Endothelial cell of umbilical vein (primary cell): ENCODE results near the gene NOLC1. TPM values are rescaled to one million over a fixed set of nuclear protein-coding genes. Genes with fewer than 3 reads are reported as not detected.

Source experiments
- BruUV-seq: library from RNA; stranded (reverse); fragments of 400-500 nt; replicated peaks from 2 replicates; lab custom pipeline; 2021; lab: Mats Ljungman, UMichigan
- CTCF ChIA-PET: fragments of 300-600, 350-600 bp; sonication (Branson Sonifier 250); formaldehyde crosslinking; loops from one replicate; lab custom pipeline; 2021; ENCODE audit warnings: antibody characterized with exemption, inconsistent platforms; lab: Charles Lee
- POLR2A ChIA-PET: fragments of 300-600, 350-600 bp; sonication (Branson Sonifier 250); formaldehyde crosslinking; loops from one replicate; lab custom pipeline; 2021; ENCODE audit warnings: antibody characterized with exemption, inconsistent platforms; lab: Charles Lee
- DNase-seq: peaks from one replicate; pipeline ENCODE4 v3.0.0-alpha.2; 2011; ENCODE audit warnings: low read depth, low spot score
- FAIRE-seq: peaks from 2 replicates; lab custom pipeline; 2011; peaks lifted over from hg19 to GRCh38; lab: Jason Lieb, UNC
- H2AFZ ChIP-seq: 2 replicates; pipeline ENCODE4 v1.6.0; 2012; ENCODE audit warnings: low read depth, low read length, control low read depth, inconsistent platforms
- H3K27ac ChIP-seq: 2 replicates; pipeline ENCODE4 v1.5.1; 2011; ENCODE audit warnings: low read depth, mild to moderate bottlenecking, control low read depth, low read length, moderate library complexity; ENCODE audit not compliant: insufficient read depth
- H3K27me3 ChIP-seq, 2 experiments: 2 replicates each; pipeline versions ENCODE4 v1.6.0 to v1.6.1; 2011; ENCODE audit warnings: low read length in 2 of 2, mixed read lengths in 1 of 2; ENCODE audit not compliant: control insufficient read depth in 2 of 2, insufficient read depth in 2 of 2
- H3K36me3 ChIP-seq, 2 experiments: 2 replicates in 1 of 2; 3 replicates in 1 of 2; pipeline ENCODE4 v1.5.1; 2011; ENCODE audit warnings: low read length in 2 of 2, mild to moderate bottlenecking in 1 of 2, moderate library complexity in 1 of 2; ENCODE audit not compliant: control insufficient read depth in 2 of 2, insufficient read depth in 2 of 2; ENCODE audit errors: extremely low read depth in 1 of 2
- H3K4me1 ChIP-seq: 3 replicates; pipeline ENCODE4 v1.5.1; 2011; ENCODE audit warnings: mild to moderate bottlenecking, low read length; ENCODE audit not compliant: control insufficient read depth, insufficient read depth; ENCODE audit errors: extremely low read depth
- H3K4me2 ChIP-seq: 2 replicates; pipeline ENCODE4 v1.6.1; 2011; ENCODE audit warnings: low read length, control low read depth, mixed read lengths; ENCODE audit not compliant: insufficient read depth
- H3K4me3 ChIP-seq, 3 experiments: fragments of 200-600 bp in 1 of 3; sonication (generic), shearing (Covaris generic) in 1 of 3; replicated peaks in 1 of 3; 2 replicates each; pipeline ENCODE4 v1.5.1; 2011 to 2016; ENCODE audit warnings: control low read depth in 3 of 3, low read length in 3 of 3, mild to moderate bottlenecking in 2 of 3, inconsistent platforms in 1 of 3, low read depth in 1 of 3, moderate library complexity in 1 of 3; ENCODE audit not compliant: insufficient read depth in 1 of 3
- H3K79me2 ChIP-seq: 2 replicates; pipeline ENCODE4 v1.6.0; 2012; ENCODE audit warnings: low read length, inconsistent platforms; ENCODE audit not compliant: control insufficient read depth, insufficient read depth
- H3K9ac ChIP-seq: replicated peaks from 2 replicates; pipeline ENCODE3; 2011; ENCODE audit warnings: low read length, control low read depth; ENCODE audit not compliant: insufficient read depth; ENCODE audit errors: extremely low read depth
- H3K9me1 ChIP-seq: replicated peaks from 3 replicates; pipeline ENCODE4 v1.6.0; 2011; ENCODE audit warnings: mild to moderate bottlenecking, low read length; ENCODE audit not compliant: control insufficient read depth, insufficient read depth; ENCODE audit errors: extremely low read depth
- H3K9me3 ChIP-seq: replicated peaks from 2 replicates; pipeline ENCODE4 v1.5.1; 2012; ENCODE audit warnings: low read length, inconsistent platforms; ENCODE audit not compliant: control insufficient read depth, insufficient read depth
- H4K20me1 ChIP-seq: replicated peaks from 2 replicates; pipeline ENCODE3; 2011; ENCODE audit warnings: mild to moderate bottlenecking, low read length; ENCODE audit not compliant: control insufficient read depth, insufficient read depth; ENCODE audit errors: extremely low read depth
- EZH2 ChIP-seq: IDR thresholded peaks from 2 replicates; pipeline ENCODE4 v1.6.1; 2012; ENCODE audit warnings: borderline replicate concordance, low read depth, mild to moderate bottlenecking, moderate library complexity, low read length, inconsistent platforms; ENCODE audit not compliant: severe bottlenecking
- FOS ChIP-seq: IDR thresholded peaks from 2 replicates; pipeline ENCODE4 v1.6.1; 2011; ENCODE audit warnings: mild to moderate bottlenecking, low read length, moderate library complexity, borderline replicate concordance; ENCODE audit not compliant: insufficient read depth
- GATA2 ChIP-seq: IDR thresholded peaks from 2 replicates; pipeline ENCODE4 v1.7.0; 2011; ENCODE audit warnings: low read depth, mild to moderate bottlenecking, moderate library complexity, mixed read lengths, low read length; ENCODE audit not compliant: insufficient read length, insufficient read depth
- JUN ChIP-seq: IDR thresholded peaks from 2 replicates; pipeline ENCODE4 v1.6.1; 2011; ENCODE audit warnings: borderline replicate concordance, low read depth; ENCODE audit not compliant: insufficient read length, insufficient read depth
- MYC ChIP-seq: IDR thresholded peaks from one replicate; pipeline ENCODE4 v1.6.1; 2011; ENCODE audit warnings: mild to moderate bottlenecking, low read depth, low read length
- POLR2A ChIP-seq: IDR thresholded peaks from 2 replicates; pipeline ENCODE4 v1.6.1; 2012; ENCODE audit warnings: low read depth, mild to moderate bottlenecking, control low read depth, low read length
- POLR2AphosphoS5 ChIP-seq: IDR thresholded peaks from 2 replicates; pipeline ENCODE4 v1.6.1; 2012; ENCODE audit warnings: low read depth, mild to moderate bottlenecking, control low read depth, low read length, moderate library complexity; ENCODE audit not compliant: insufficient read depth
- dilution Hi-C: fragments of 300-500 bp; cut with MboI; formaldehyde crosslinking; loops from one replicate; pipeline ENCODE4 v1.15.0; 2019; ENCODE audit warnings: low sequenced_read_pairs; ENCODE audit not compliant: extremely low pct_ligation_motif_present
- intact Hi-C: fragments of 100-400 bp; cut with micrococcal nuclease; formaldehyde crosslinking; loops from one replicate; pipeline ENCODE4 v1.10.0; 2022
- polyA plus RNA-seq, 4 experiments: library from polyadenylated mRNA; depleted of rRNA in 3 of 4; stranded (reverse) in 3 of 4; unstranded in 1 of 4; fragments of >200 nt; gene quantifications; 2 replicates each; pipeline versions ENCODE4 v1.2.1 to v1.2.3, GENCODE V29; 2011 to 2012; ENCODE audit warnings: missing spikeins in 1 of 4
- total RNA-seq: library from RNA; stranded (reverse); gene quantifications from 2 replicates; pipeline ENCODE4 v1.2.3, GENCODE V29; 2021
- TF ChIP-seq, protein P1 (sequence below), 2 donors: IDR thresholded peaks; 1 replicate in 1 of 2; 2 replicates in 1 of 2; pipeline ENCODE4 v1.5.1; 2011; ENCODE audit warnings: low read length in 2 of 2, mild to moderate bottlenecking in 2 of 2, moderate library complexity in 2 of 2, control low read depth in 1 of 2, inconsistent platforms in 1 of 2, low read depth in 1 of 2; ENCODE audit not compliant: insufficient read depth in 1 of 2; ENCODE audit errors: extremely low read depth in 1 of 2
- TF ChIP-seq, protein P2 (sequence below): IDR thresholded peaks from 2 replicates; pipeline ENCODE4 v1.6.1; 2011; ENCODE audit not compliant: insufficient read depth, insufficient read length

The NOLC1 gene
- total and polyA plus RNA-seq, 2 donors (not counting 3 experiments of a cell fraction or from before 2014, with no cell fraction given): 32.1 to 73.1 TPM

DNA sequence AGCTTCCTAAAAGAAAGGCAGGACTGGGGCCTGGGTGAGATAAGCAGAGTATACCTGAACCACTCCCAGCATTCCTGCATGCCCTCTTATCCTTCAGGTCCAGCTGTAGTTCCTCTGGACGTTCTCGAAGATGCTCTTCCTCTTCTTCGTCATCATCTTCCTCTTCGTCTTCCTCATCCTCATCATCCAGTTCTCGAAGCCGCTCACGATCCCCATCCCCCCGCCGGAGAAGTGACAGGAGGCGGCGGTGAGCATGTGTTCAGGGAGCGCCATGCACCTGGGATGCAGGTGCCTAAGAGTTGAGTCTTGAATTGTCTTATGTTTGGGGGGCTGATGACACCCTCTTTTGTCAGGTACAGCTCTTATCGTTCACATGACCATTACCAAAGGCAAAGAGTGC is 3.9 kb upstream of the NOLC1 start:
- dilution Hi-C loops: no loop called here
- Histone ChIP-seq H3K9me3 (no peaks in the 10 kb centered on the region), H3K27me3 (no peaks in the 10 kb centered on the region), H4K20me1 (no peaks in the 10 kb centered on the region), H3K9ac (no peak overlapping the region), H3K4me2 (no peak overlapping the region), H3K9me1 (no peaks in the 10 kb centered on the region), H3K27ac (no peak overlapping the region), H3K4me1 (peaks cover 14% of the 10 kb centered on the region), H3K36me3 (peaks cover 16 to 28% of the 10 kb centered on the region in 2 experiments), H3K4me3 (no peak overlapping the region), H3K79me2 (peaks cover 10% of the 10 kb centered on the region), H2AFZ (no peak overlapping the region)
- CTCF ChIA-PET: no interaction called here
- intact Hi-C loops: no loop called here
- TF ChIP-seq POLR2AphosphoS5 (no peak), MYC (no peak), POLR2A (no peak), GATA2 (no peak), FOS (no peak), EZH2 (no peak), JUN (no peak)
- TF ChIP-seq, protein P1, sequence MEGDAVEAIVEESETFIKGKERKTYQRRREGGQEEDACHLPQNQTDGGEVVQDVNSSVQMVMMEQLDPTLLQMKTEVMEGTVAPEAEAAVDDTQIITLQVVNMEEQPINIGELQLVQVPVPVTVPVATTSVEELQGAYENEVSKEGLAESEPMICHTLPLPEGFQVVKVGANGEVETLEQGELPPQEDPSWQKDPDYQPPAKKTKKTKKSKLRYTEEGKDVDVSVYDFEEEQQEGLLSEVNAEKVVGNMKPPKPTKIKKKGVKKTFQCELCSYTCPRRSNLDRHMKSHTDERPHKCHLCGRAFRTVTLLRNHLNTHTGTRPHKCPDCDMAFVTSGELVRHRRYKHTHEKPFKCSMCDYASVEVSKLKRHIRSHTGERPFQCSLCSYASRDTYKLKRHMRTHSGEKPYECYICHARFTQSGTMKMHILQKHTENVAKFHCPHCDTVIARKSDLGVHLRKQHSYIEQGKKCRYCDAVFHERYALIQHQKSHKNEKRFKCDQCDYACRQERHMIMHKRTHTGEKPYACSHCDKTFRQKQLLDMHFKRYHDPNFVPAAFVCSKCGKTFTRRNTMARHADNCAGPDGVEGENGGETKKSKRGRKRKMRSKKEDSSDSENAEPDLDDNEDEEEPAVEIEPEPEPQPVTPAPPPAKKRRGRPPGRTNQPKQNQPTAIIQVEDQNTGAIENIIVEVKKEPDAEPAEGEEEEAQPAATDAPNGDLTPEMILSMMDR (IDR thresholded peaks at IDR 0.05; ENCODE audit: extremely low read depth in 1 of 2, insufficient read depth in 1 of 2, low read depth in 1 of 2, low read length in 2 of 2): no peak
- TF ChIP-seq, protein P2, sequence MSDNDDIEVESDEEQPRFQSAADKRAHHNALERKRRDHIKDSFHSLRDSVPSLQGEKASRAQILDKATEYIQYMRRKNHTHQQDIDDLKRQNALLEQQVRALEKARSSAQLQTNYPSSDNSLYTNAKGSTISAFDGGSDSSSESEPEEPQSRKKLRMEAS: no peak
- DNase-seq (no peak), FAIRE-seq (no peak)
- POLR2A ChIA-PET: no interaction called here
- no TSS peak for BruUV-seq
